GM12878 (cell line): Measurements from ENCODE around the gene NXPE1. TPM values are rescaled to one million over a fixed set of nuclear protein-coding genes. Genes with fewer than 3 reads are reported as not detected.

Experiments used
- ATAC-seq: fragments of 200-7000 bp; cut with Tn5 transposase; 3 replicates; pipeline ENCODE4 v1.9.1; 2020; ENCODE audit warnings: mild to moderate bottlenecking, moderate library complexity
- BruUV-seq: library from RNA; stranded (reverse); fragments of 400-500 nt; replicated peaks from 2 replicates; lab custom pipeline; 2021; lab: Mats Ljungman, UMichigan
- CTCF ChIA-PET: fragments of 300-600 bp; sonication (Branson Sonifier 250); formaldehyde crosslinking; extraction: SDS; loops from one replicate; lab custom pipeline; 2021; ENCODE audit warnings: inconsistent platforms; lab: Yijun Ruan, JAX
- POLR2A ChIA-PET: fragments of 350-600 bp; formaldehyde crosslinking; extraction: SDS; loops from one replicate; lab custom pipeline; 2021; ENCODE audit warnings: inconsistent platforms; lab: Charles Lee
- RAD21 ChIA-PET: fragments of 300-600 bp; sonication (Branson Sonifier 250); formaldehyde crosslinking; loops from one replicate; lab custom pipeline; 2023; ENCODE audit warnings: antibody characterized with exemption; ENCODE audit not compliant: unreplicated experiment; lab: Charles Lee
- SMC1A ChIA-PET: fragments of 300-600 bp; sonication (Branson Sonifier 250); formaldehyde crosslinking; loops from one replicate; lab custom pipeline; 2023; ENCODE audit not compliant: unreplicated experiment, uncharacterized antibody; lab: Charles Lee
- DNase-seq: peaks from one replicate; pipeline ENCODE4 v3.0.0-alpha.2; 2011; ENCODE audit warnings: low read depth, low spot score
- FAIRE-seq: peaks from 3 replicates; lab custom pipeline; 2011; peaks lifted over from hg19 to GRCh38; lab: Jason Lieb, UNC
- H2AFZ ChIP-seq: 2 replicates; pipeline ENCODE4 v1.6.0; 2011; ENCODE audit warnings: low read depth, low read length, control low read depth; ENCODE audit not compliant: control insufficient read depth
- H3K27ac ChIP-seq: 2 replicates; pipeline ENCODE4 v1.5.1; 2011; ENCODE audit warnings: control low read depth; ENCODE audit not compliant: control insufficient read depth, insufficient read depth
- H3K27me3 ChIP-seq, 2 experiments: replicated peaks in 1 of 2; 2 replicates each; pipeline versions ENCODE4 v1.6.0 to v1.6.1; 2011; ENCODE audit warnings: low read length in 1 of 2; ENCODE audit not compliant: control insufficient read depth in 2 of 2, insufficient read depth in 2 of 2
- H3K36me3 ChIP-seq, 2 experiments: 2 replicates each; pipeline ENCODE4 v1.5.1; 2011; ENCODE audit warnings: low read length in 1 of 2; ENCODE audit not compliant: control insufficient read depth in 2 of 2, insufficient read depth in 2 of 2
- H3K4me1 ChIP-seq: 2 replicates; pipeline ENCODE4 v1.6.1; 2011; ENCODE audit warnings: mild to moderate bottlenecking, low read length, moderate library complexity, mixed read lengths; ENCODE audit not compliant: control insufficient read depth, insufficient read depth
- H3K4me2 ChIP-seq: 2 replicates; pipeline ENCODE4 v1.6.0; 2011; ENCODE audit warnings: control low read depth; ENCODE audit not compliant: control insufficient read depth, insufficient read depth
- H3K4me3 ChIP-seq: fragments of 200-600 bp; sonication (generic); 2 replicates; pipeline ENCODE4 v1.5.1; 2016
- H3K79me2 ChIP-seq: 2 replicates; pipeline ENCODE4 v1.6.0; 2011; ENCODE audit warnings: low read length; ENCODE audit not compliant: control insufficient read depth, insufficient read depth
- H3K9ac ChIP-seq: 2 replicates; pipeline ENCODE4 v1.8.0; 2011; ENCODE audit warnings: low read length, control low read depth, mixed read lengths; ENCODE audit not compliant: control insufficient read depth, insufficient read depth
- H3K9me3 ChIP-seq: replicated peaks from 3 replicates; pipeline ENCODE4 v1.5.1; 2011; ENCODE audit warnings: mild to moderate bottlenecking, low read length; ENCODE audit not compliant: control insufficient read depth, insufficient read depth
- H4K20me1 ChIP-seq: 2 replicates; pipeline ENCODE4 v1.6.0; 2011; ENCODE audit not compliant: control insufficient read depth, insufficient read depth
- CHD2 ChIP-seq: IDR thresholded peaks from 2 replicates; pipeline ENCODE4 v1.6.1; 2011; ENCODE audit warnings: low read depth, low read length, improper control_type of control experiment, borderline replicate concordance
- PAX8 ChIP-seq: fragments of 450-650 bp; IDR thresholded peaks from 2 replicates; pipeline ENCODE4 v1.6.1; 2017; ENCODE audit warnings: mild to moderate bottlenecking, moderate library complexity
- RCOR1 ChIP-seq: conservative IDR thresholded peaks from 2 replicates; pipeline ENCODE4 v1.6.1; 2012; ENCODE audit warnings: low read depth, low read length, improper control_type of control experiment
- ZNF217 ChIP-seq: fragments of 450-650 bp; IDR thresholded peaks from 2 replicates; pipeline ENCODE4 v1.6.1; 2017; ENCODE audit warnings: antibody characterized with exemption, mild to moderate bottlenecking
- ZNF24 ChIP-seq: fragments of 450-650 bp; IDR thresholded peaks from 2 replicates; pipeline ENCODE4 v1.6.1; 2017; ENCODE audit warnings: antibody characterized with exemption, mild to moderate bottlenecking
- WGBS: methylation state at CpG from one replicate; pipeline ENCODE4 v1.1.6; 2016; ENCODE audit warnings: low lambda C conversion rate; ENCODE audit not compliant: insufficient replicate concordance, insufficient coverage; ENCODE audit errors: missing lambda C conversion rate; 5-methylcytosine and 5-hydroxymethylcytosine counted together
- in situ Hi-C: fragments of 300-500 bp; cut with MboI; formaldehyde crosslinking; loops from 9 replicates; pipeline ENCODE4 v1.14.3; 2018; ENCODE audit warnings: mixed read lengths
- intact Hi-C: fragments of 100-400 bp; cut with micrococcal nuclease; formaldehyde crosslinking; loops from one replicate; pipeline ENCODE4 v1.14.2; 2022; ENCODE audit not compliant: unreplicated experiment
- polyA plus RNA-seq, 11 experiments: library from polyadenylated mRNA; depleted of rRNA in 4 of 11; unstranded in 6 of 11; stranded (reverse) in 5 of 11; fragments of >200 nt; fragmentation: Nextera tagmentation in 4 of 11; fragmentation: Illumina TruSeq in 1 of 11; extraction: Ambion mirVana in 4 of 11; extraction: Trizol in 1 of 11; gene quantifications; 1 replicate in 1 of 11; 2 replicates in 10 of 11; pipeline versions ENCODE4 v1.2.1 to v1.2.3, GENCODE V29; 2011 to 2016; ENCODE audit warnings: inconsistent platforms in 2 of 11, missing spikeins in 2 of 11, low read depth in 1 of 11
- total RNA-seq, 4 experiments: library from RNA; depleted of rRNA in 3 of 4; stranded (reverse); fragments of >200 nt in 3 of 4; fragmentation: Illumina TruSeq in 1 of 4; extraction: Trizol in 1 of 4; gene quantifications; 2 replicates each; pipeline versions ENCODE4 v1.2.1 to v1.2.3, GENCODE V29; 2013 to 2021
- TF ChIP-seq, protein P1 (sequence below): IDR thresholded peaks from 2 replicates; pipeline ENCODE4 v1.6.1; 2012; ENCODE audit warnings: mild to moderate bottlenecking, low read depth, low read length
- TF ChIP-seq, protein P2 (sequence below): fragments of 450-650 bp; IDR thresholded peaks from 2 replicates; pipeline ENCODE4 v1.6.1; 2016; ENCODE audit warnings: mild to moderate bottlenecking
- TF ChIP-seq, protein P3 (sequence below): fragments of 450-650 bp; IDR thresholded peaks from 2 replicates; pipeline ENCODE4 v1.6.1; 2017; ENCODE audit warnings: mild to moderate bottlenecking, moderate library complexity
- TF ChIP-seq, protein P4 (sequence below): fragments of 450-650 bp; IDR thresholded peaks from 2 replicates; pipeline ENCODE4 v1.6.1; 2014; ENCODE audit warnings: mild to moderate bottlenecking
- TF ChIP-seq, protein P5 (sequence below): fragments of 450-650 bp; formaldehyde crosslinking; IDR thresholded peaks from 2 replicates; pipeline ENCODE4 v1.4.0; 2022; ENCODE audit warnings: mild to moderate bottlenecking, moderate library complexity

NXPE1 gene
- total and polyA plus RNA-seq, 10 of the 15 experiments (the other 5 are each of a cell fraction or from before 2014, with no cell fraction given) = not detected

DNA sequence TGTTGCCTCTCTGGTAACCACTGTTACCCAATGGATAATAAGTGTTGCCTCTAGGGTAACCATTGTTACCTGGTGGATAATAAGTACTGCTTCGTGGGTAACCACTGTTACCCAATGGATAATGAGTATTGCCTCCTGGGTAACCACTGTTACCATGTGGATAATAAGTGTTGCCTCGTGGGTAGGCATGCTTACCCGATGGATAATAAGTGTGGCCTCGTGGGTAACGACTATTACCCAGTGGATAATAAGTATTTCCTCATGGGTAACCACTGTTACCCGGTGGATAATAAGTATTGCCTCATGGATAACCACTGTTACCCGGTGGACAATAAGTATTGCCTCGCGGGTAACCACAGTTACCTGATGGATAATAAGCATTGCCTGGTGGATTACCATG lies 49.7 kb upstream of the NXPE1 start:
- ChIA-PET CTCF (no interaction called here), SMC1A (no interaction called here), RAD21 (no interaction called here), POLR2A (no interaction called here)
- in situ Hi-C loops (no loop called here), intact Hi-C loops (loop anchor here (5.0 kb wide), 1 partner anchor 267 kb away; no protein-coding TSS in a partner anchor)
- FAIRE-seq = no peak
- no TSS peak for BruUV-seq
- 4% methylated on average over 9 of the region's 9 CpGs for WGBS
- Histone ChIP-seq H2AFZ (no peak overlapping the region), H3K27me3 (no peaks in the 10 kb centered on the region), H3K4me1 (no peaks in the 10 kb centered on the region), H3K27ac (no peak overlapping the region), H3K9ac (no peak overlapping the region), H3K79me2 (no peaks in the 10 kb centered on the region), H3K4me3 (no peak overlapping the region), H3K4me2 (no peak overlapping the region), H3K36me3 (no peaks in the 10 kb centered on the region), H4K20me1 (peaks cover 4% of the 10 kb centered on the region; the same call in 1 of the 2 replicates), H3K9me3 (no peaks in the 10 kb centered on the region)
- no peak for ATAC-seq
- no peak for DNase-seq
- TF ChIP-seq, protein P1, sequence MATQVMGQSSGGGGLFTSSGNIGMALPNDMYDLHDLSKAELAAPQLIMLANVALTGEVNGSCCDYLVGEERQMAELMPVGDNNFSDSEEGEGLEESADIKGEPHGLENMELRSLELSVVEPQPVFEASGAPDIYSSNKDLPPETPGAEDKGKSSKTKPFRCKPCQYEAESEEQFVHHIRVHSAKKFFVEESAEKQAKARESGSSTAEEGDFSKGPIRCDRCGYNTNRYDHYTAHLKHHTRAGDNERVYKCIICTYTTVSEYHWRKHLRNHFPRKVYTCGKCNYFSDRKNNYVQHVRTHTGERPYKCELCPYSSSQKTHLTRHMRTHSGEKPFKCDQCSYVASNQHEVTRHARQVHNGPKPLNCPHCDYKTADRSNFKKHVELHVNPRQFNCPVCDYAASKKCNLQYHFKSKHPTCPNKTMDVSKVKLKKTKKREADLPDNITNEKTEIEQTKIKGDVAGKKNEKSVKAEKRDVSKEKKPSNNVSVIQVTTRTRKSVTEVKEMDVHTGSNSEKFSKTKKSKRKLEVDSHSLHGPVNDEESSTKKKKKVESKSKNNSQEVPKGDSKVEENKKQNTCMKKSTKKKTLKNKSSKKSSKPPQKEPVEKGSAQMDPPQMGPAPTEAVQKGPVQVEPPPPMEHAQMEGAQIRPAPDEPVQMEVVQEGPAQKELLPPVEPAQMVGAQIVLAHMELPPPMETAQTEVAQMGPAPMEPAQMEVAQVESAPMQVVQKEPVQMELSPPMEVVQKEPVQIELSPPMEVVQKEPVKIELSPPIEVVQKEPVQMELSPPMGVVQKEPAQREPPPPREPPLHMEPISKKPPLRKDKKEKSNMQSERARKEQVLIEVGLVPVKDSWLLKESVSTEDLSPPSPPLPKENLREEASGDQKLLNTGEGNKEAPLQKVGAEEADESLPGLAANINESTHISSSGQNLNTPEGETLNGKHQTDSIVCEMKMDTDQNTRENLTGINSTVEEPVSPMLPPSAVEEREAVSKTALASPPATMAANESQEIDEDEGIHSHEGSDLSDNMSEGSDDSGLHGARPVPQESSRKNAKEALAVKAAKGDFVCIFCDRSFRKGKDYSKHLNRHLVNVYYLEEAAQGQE = 0 out of 2 replicates have a peak, but pooled peaks have one; percentile 21
- TF ChIP-seq RCOR1 = 0 out of 2 replicates have a peak, but pooled peaks have one; percentile 43
- peak; percentile 99 for TF ChIP-seq ZNF24
- TF ChIP-seq, protein P2, sequence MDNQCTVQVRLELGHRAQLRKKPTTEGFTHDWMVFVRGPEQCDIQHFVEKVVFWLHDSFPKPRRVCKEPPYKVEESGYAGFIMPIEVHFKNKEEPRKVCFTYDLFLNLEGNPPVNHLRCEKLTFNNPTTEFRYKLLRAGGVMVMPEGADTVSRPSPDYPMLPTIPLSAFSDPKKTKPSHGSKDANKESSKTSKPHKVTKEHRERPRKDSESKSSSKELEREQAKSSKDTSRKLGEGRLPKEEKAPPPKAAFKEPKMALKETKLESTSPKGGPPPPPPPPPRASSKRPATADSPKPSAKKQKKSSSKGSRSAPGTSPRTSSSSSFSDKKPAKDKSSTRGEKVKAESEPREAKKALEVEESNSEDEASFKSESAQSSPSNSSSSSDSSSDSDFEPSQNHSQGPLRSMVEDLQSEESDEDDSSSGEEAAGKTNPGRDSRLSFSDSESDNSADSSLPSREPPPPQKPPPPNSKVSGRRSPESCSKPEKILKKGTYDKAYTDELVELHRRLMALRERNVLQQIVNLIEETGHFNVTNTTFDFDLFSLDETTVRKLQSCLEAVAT = 0 out of 2 replicates have a peak, but pooled peaks have one; percentile 11
- no peak for TF ChIP-seq CHD2
- TF ChIP-seq ZNF217 = peak; percentile 70
- TF ChIP-seq, protein P3, sequence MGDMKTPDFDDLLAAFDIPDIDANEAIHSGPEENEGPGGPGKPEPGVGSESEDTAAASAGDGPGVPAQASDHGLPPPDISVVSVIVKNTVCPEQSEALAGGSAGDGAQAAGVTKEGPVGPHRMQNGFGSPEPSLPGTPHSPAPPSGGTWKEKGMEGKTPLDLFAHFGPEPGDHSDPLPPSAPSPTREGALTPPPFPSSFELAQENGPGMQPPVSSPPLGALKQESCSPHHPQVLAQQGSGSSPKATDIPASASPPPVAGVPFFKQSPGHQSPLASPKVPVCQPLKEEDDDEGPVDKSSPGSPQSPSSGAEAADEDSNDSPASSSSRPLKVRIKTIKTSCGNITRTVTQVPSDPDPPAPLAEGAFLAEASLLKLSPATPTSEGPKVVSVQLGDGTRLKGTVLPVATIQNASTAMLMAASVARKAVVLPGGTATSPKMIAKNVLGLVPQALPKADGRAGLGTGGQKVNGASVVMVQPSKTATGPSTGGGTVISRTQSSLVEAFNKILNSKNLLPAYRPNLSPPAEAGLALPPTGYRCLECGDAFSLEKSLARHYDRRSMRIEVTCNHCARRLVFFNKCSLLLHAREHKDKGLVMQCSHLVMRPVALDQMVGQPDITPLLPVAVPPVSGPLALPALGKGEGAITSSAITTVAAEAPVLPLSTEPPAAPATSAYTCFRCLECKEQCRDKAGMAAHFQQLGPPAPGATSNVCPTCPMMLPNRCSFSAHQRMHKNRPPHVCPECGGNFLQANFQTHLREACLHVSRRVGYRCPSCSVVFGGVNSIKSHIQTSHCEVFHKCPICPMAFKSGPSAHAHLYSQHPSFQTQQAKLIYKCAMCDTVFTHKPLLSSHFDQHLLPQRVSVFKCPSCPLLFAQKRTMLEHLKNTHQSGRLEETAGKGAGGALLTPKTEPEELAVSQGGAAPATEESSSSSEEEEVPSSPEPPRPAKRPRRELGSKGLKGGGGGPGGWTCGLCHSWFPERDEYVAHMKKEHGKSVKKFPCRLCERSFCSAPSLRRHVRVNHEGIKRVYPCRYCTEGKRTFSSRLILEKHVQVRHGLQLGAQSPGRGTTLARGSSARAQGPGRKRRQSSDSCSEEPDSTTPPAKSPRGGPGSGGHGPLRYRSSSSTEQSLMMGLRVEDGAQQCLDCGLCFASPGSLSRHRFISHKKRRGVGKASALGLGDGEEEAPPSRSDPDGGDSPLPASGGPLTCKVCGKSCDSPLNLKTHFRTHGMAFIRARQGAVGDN = peak; percentile 70
- no peak for TF ChIP-seq PAX8
- TF ChIP-seq, protein P4, sequence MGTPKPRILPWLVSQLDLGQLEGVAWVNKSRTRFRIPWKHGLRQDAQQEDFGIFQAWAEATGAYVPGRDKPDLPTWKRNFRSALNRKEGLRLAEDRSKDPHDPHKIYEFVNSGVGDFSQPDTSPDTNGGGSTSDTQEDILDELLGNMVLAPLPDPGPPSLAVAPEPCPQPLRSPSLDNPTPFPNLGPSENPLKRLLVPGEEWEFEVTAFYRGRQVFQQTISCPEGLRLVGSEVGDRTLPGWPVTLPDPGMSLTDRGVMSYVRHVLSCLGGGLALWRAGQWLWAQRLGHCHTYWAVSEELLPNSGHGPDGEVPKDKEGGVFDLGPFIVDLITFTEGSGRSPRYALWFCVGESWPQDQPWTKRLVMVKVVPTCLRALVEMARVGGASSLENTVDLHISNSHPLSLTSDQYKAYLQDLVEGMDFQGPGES = no peak
- TF ChIP-seq, protein P5, sequence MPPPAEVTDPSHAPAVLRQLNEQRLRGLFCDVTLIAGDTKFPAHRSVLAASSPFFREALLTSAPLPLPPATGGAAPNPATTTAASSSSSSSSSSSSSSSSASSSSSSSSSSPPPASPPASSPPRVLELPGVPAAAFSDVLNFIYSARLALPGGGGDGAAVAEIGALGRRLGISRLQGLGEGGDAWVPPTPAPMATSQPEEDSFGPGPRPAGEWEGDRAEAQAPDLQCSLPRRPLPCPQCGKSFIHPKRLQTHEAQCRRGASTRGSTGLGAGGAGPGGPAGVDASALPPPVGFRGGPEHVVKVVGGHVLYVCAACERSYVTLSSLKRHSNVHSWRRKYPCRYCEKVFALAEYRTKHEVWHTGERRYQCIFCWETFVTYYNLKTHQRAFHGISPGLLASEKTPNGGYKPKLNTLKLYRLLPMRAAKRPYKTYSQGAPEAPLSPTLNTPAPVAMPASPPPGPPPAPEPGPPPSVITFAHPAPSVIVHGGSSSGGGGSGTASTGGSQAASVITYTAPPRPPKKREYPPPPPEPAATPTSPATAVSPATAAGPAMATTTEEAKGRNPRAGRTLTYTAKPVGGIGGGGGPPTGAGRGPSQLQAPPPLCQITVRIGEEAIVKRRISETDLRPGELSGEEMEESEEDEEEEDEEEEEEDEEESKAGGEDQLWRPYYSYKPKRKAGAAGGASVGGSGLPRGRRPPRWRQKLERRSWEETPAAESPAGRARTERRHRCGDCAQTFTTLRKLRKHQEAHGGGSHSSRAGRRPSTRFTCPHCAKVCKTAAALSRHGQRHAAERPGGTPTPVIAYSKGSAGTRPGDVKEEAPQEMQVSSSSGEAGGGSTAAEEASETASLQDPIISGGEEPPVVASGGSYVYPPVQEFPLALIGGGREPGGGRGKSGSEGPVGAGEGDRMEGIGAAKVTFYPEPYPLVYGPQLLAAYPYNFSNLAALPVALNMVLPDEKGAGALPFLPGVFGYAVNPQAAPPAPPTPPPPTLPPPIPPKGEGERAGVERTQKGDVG = peak; percentile 83
